ENCODE data around the gene PHF2. TPM values are rescaled to one million over a fixed set of nuclear protein-coding genes. Genes with fewer than 3 reads are reported as not detected.

Gene PHF2
- total RNA-seq (2022; extraction: Qiagen RNA extraction; ENCODE audit: low read depth): 15.8 to 19.8 TPM (median 16.7 TPM) in 5 replicates

GRCh38 chr9:93576258-93577077 is at the start of gene PHF2:
PHF2 (plus strand) TSS chr9:93576584; CDS start chr9:93576774, 190 bp downstream.

Other genes with a start within 250 kb of the PHF2 start
- gene FAM120A, start 124.9 kb upstream of the PHF2 start, total RNA-seq (2022; extraction: Qiagen RNA extraction; ENCODE audit: low read depth): 77.5 to 95.0 TPM (median 88.2 TPM) in 5 replicates
- gene FAM120AOS, start 123.0 kb upstream of the PHF2 start, total RNA-seq (2022; extraction: Qiagen RNA extraction; ENCODE audit: low read depth): 43.3 to 53.0 TPM (median 50.7 TPM) in 5 replicates